Neural crest cell (in vitro differentiated cells): ENCODE results near the gene FRZB. TPM values are rescaled to one million over a fixed set of nuclear protein-coding genes. Genes with fewer than 3 reads are reported as not detected.

Experiments used
- DNase-seq: peaks from one replicate; pipeline ENCODE4 v3.0.0; 2021; ENCODE audit warnings: low read depth, mixed read lengths, low spot score
- H3K27ac Mint-ChIP-seq: one replicate; pipeline ENCODE4 v1.8.0; 2021; ENCODE audit warnings: mild to moderate bottlenecking, mixed read lengths; ENCODE audit not compliant: unreplicated experiment
- H3K27me3 Mint-ChIP-seq: 2 replicates; pipeline ENCODE4 v1.8.0; 2021; ENCODE audit warnings: low read depth, mild to moderate bottlenecking, mixed read lengths
- H3K36me3 Mint-ChIP-seq: 2 replicates; pipeline ENCODE4 v1.8.0; 2021; ENCODE audit warnings: low read depth, mild to moderate bottlenecking, mixed read lengths
- H3K4me1 Mint-ChIP-seq: 2 replicates; pipeline ENCODE4 v1.8.0; 2021; ENCODE audit warnings: mixed read lengths
- H3K4me3 Mint-ChIP-seq: one replicate; pipeline ENCODE4 v1.8.0; 2021; ENCODE audit warnings: mild to moderate bottlenecking, mixed read lengths
- H3K9me3 Mint-ChIP-seq: 2 replicates; pipeline ENCODE4 v1.8.0; 2021; ENCODE audit warnings: mixed read lengths
- CTCF ChIP-seq: fragments of 200-600 bp; sonication (generic); conservative IDR thresholded peaks from 2 replicates; pipeline ENCODE4 v1.5.0; 2021; ENCODE audit warnings: antibody characterized with exemption, mild to moderate bottlenecking
- total RNA-seq: library from RNA; stranded (reverse); gene quantifications from 2 replicates; pipeline ENCODE4 v1.2.1, GENCODE V29; 2021

Gene FRZB
- total RNA-seq, 1 donor from 2014 or later, result 33.4 TPM

GRCh38 chr2:182911813-182912517 lies 45.5 kb upstream of the FRZB start:
- DNase-seq, result no peak
- Mint-ChIP-seq H3K4me1 (peaks cover 51% of the 10 kb centered on the region), H3K9me3 (no peaks in the 10 kb centered on the region), H3K27me3 (no peaks in the 10 kb centered on the region), H3K36me3 (peaks cover 41% of the 10 kb centered on the region), H3K27ac (no peak overlapping the region), H3K4me3 (no peak overlapping the region)
- TF ChIP-seq CTCF, result no peak

DNA sequence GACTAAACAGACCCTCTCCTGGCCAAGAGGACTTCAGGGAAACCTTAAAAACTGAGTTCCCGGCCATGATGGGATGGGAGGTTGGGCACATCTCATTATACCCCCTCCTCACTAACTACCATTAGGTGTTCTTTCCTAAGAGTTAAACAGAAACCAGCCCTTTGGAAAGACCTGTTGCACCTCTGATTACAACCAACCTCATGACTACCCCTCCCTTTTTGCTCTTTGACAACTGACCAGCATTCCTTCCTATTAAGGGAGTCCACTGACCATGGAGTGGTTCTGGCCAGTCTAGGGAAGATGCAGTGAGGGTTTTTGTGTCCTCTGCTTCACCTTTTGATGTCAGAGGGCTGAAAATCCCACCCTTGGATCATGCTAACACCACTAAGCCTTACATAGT lies 44.5 kb upstream of the FRZB start:
- DNase-seq, result no peak
- Mint-ChIP-seq H3K27me3 (no peaks in the 10 kb centered on the region), H3K27ac (no peak overlapping the region), H3K4me3 (no peak overlapping the region), H3K4me1 (peaks cover 45% of the 10 kb centered on the region), H3K9me3 (no peaks in the 10 kb centered on the region), H3K36me3 (peaks cover 37% of the 10 kb centered on the region)
- TF ChIP-seq CTCF, result no peak

DNA sequence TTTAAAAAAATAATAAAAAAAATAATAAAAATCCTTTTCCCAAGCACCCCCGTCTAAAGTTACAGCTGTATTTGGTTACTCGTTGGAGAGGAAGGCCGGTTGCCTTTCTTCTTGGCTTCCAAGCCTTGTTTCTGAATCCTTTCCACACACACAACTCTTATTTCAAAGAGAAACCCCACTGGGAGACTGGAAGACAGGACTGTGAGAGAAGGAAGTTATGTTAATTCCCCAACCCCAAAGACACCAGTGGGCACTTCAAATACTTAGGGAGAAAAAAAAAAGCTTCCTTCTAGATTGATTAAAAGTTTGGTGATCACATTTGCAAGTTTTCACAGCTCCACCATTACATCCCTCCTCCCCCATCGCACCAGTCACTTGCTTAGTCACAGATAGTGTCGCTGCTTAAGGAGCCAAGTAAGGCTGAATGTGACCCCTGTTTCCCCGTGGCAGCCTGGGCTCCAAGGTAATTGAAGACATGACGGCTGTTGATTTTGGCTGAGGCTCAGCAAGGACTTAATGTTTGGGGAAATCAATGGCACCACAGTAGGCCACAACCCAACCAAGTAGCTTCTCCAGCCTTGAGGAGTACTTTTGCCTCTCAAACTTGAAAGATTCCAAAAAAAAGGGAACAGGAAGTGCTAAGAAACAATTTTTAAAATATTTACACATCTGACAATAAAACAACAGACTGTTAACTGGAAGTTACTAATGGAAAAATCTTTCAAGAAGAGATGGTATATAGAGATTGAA lies 40.8 kb upstream of the FRZB start:
- no peak for TF ChIP-seq CTCF
- peaks cover 23% of the 10 kb centered on the region for H3K36me3 Mint-ChIP-seq
- H3K27me3 Mint-ChIP-seq, result no peaks in the 10 kb centered on the region
- peak overlapping the region; percentile 91 for H3K27ac Mint-ChIP-seq
- no peaks in the 10 kb centered on the region for H3K9me3 Mint-ChIP-seq
- H3K4me3 Mint-ChIP-seq, result no peak overlapping the region
- no peak for DNase-seq
- H3K4me1 Mint-ChIP-seq, result peaks cover 19% of the 10 kb centered on the region

GRCh38 chr2:182906454-182906853 lies 40.0 kb upstream of the FRZB start:
- Mint-ChIP-seq H3K36me3 (peaks cover 23% of the 10 kb centered on the region), H3K9me3 (no peaks in the 10 kb centered on the region), H3K4me3 (no peak overlapping the region), H3K27ac (no peak overlapping the region), H3K27me3 (no peaks in the 10 kb centered on the region), H3K4me1 (peaks cover 11% of the 10 kb centered on the region)
- DNase-seq, result no peak
- TF ChIP-seq CTCF, result no peak

DNA sequence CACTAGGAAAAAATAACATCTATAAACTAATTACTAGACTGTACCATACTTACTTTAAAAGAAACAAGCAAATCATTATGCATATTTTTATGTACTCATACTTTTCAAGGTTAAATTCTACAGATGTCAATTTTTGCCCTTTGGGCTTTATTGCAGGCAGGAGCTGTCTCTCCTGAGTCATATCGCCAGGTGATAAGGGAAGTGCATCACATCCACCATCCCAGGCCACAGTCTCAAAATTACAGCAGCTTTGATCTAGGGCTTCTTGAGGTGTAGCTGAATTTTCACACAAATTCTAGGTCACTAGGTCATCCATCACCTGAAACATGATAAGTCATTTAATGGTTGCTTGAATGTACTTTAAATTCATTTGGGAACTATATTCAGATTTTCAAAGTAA lies 38.4 kb upstream of the FRZB start:
- Mint-ChIP-seq H3K9me3 (no peaks in the 10 kb centered on the region), H3K36me3 (peaks cover 17% of the 10 kb centered on the region)

More for the DNA sequence above, 38.4 kb upstream of the FRZB start:
- DNase-seq, result no peak
- Mint-ChIP-seq H3K4me3 (no peak overlapping the region), H3K27me3 (no peaks in the 10 kb centered on the region), H3K27ac (no peak overlapping the region), H3K4me1 (peaks cover 11% of the 10 kb centered on the region)
- TF ChIP-seq CTCF, result no peak
